Esophagus squamous epithelium (tissue), 5 donors: Measurements from ENCODE around the gene CLCF1. TPM values are rescaled to one million over a fixed set of nuclear protein-coding genes. Genes with fewer than 3 reads are reported as not detected.

Source experiments
- DNase-seq: peaks from one replicate; lab custom pipeline; 2025; lab: John Stamatoyannopoulos, UW
- H3K27ac ChIP-seq, 4 donors: fragments of 200-600 bp; sonication (generic); one replicate each; pipeline ENCODE4 v1.5.1; 2016 to 2019; ENCODE audit warnings: mild to moderate bottlenecking in 1 of 4
- H3K27me3 ChIP-seq, 4 donors: fragments of 200-600 bp; sonication (generic); 1 replicate in 3 of 4; 2 replicates in 1 of 4; pipeline versions ENCODE4 v1.5.1 to v1.6.0; 2017 to 2021; ENCODE audit warnings: antibody characterized with exemption in 1 of 4
- H3K36me3 ChIP-seq, 3 donors: fragments of 200-600 bp; sonication (generic); one replicate each; pipeline ENCODE4 v1.5.1; 2016 to 2019
- H3K4me1 ChIP-seq, 3 donors: fragments of 200-600 bp; sonication (generic); one replicate each; pipeline ENCODE4 v1.5.1; 2017 to 2019
- H3K4me3 ChIP-seq, 4 donors: fragments of 200-600 bp; sonication (generic); 1 replicate in 3 of 4; 2 replicates in 1 of 4; pipeline ENCODE4 v1.5.1; 2016 to 2019; ENCODE audit warnings: mild to moderate bottlenecking in 2 of 4, moderate library complexity in 1 of 4
- H3K9me3 ChIP-seq, 3 donors: fragments of 200-600 bp; sonication (generic); one replicate each; pipeline ENCODE4 v1.5.1; 2016 to 2019
- POLR2A ChIP-seq, 4 donors: fragments of 450-650 bp; IDR thresholded peaks; one replicate each; pipeline ENCODE4 v1.6.1; 2017; ENCODE audit warnings: antibody characterized with exemption in 4 of 4, mild to moderate bottlenecking in 4 of 4, moderate library complexity in 3 of 4
- WGBS, 2 donors: methylation state at CpG; one replicate each; pipeline ENCODE4 v1.1.5; 2018; 5-methylcytosine and 5-hydroxymethylcytosine counted together
- intact Hi-C: fragments of 100-400 bp; cut with DNase I; formaldehyde crosslinking; loops from one replicate; pipeline ENCODE4 v1.15.0; 2022
- total RNA-seq, 4 donors: library from RNA; depleted of rRNA; stranded (reverse); fragments of >200 nt; gene quantifications; one replicate each; pipeline ENCODE4 v1.1.0, GENCODE V29; 2016
- TF ChIP-seq, protein P1 (sequence below), 6 experiments: fragments of 450-650 bp in 4 of 6; fragments of 200-600 bp in 2 of 6; sonication (generic) in 2 of 6; IDR thresholded peaks; one replicate each; pipeline ENCODE4 v1.5.1; 2016 to 2019; ENCODE audit warnings: antibody characterized with exemption in 6 of 6, mild to moderate bottlenecking in 4 of 6, moderate library complexity in 4 of 6
- donor health status: DM: yes; HTN: yes; CAD: no.

The CLCF1 gene
- total RNA-seq, 4 donors from 2014 or later = 2.3 to 6.8 (median 2.7) TPM

DNA sequence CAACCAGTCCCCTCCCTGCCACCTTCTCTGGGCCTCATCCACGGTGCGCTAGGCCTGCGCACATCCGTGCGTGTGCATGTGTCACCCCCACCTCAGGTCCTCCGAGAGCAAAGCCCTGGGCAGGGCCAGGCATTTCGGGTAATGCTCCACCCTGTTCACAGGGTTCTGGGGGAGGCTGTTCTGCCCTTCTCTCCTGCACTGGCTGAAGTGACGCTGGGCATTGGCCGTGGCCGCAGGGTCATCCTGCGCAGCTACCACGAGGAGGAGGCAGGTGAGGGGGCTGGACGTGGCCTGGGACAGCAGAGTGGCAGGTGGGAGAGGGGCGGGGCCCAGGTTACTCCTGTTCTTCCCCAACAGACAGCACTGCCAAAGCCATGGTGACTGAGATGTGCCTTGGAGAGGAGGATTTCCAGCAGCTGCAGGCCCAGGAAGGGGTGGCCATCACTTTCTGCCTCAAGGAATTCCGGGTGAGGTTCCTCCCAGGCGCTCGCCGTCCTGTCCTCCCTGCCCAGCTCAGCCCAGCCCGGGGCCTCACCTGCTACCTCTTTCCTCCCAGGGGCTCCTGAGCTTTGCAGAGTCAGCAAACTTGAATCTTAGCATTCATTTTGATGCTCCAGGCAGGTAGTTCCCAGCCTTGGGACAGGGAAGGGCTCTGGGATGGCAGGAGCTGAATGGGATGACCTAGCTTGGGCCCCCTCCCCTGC, 22.3 kb upstream of the CLCF1 start:
- Histone ChIP-seq H3K4me3 (no peak overlapping the region), H3K27me3 (no peaks in the 10 kb centered on the region), H3K4me1 (peaks cover 27 to 77% (median 33%) of the 10 kb centered on the region in 3 donors), H3K27ac (no peak overlapping the region), H3K9me3 (no peaks in the 10 kb centered on the region), H3K36me3 (peaks cover 27 to 74% (median 27%) of the 10 kb centered on the region in 3 donors)
- DNase-seq = no peak
- WGBS, 2 donors = 79 to 100% methylated on average over 1 to 17 of the region's 19 CpGs
- TF ChIP-seq, protein P1, sequence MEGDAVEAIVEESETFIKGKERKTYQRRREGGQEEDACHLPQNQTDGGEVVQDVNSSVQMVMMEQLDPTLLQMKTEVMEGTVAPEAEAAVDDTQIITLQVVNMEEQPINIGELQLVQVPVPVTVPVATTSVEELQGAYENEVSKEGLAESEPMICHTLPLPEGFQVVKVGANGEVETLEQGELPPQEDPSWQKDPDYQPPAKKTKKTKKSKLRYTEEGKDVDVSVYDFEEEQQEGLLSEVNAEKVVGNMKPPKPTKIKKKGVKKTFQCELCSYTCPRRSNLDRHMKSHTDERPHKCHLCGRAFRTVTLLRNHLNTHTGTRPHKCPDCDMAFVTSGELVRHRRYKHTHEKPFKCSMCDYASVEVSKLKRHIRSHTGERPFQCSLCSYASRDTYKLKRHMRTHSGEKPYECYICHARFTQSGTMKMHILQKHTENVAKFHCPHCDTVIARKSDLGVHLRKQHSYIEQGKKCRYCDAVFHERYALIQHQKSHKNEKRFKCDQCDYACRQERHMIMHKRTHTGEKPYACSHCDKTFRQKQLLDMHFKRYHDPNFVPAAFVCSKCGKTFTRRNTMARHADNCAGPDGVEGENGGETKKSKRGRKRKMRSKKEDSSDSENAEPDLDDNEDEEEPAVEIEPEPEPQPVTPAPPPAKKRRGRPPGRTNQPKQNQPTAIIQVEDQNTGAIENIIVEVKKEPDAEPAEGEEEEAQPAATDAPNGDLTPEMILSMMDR (IDR thresholded peaks at IDR 0.05) = no peak
- TF ChIP-seq POLR2A (IDR thresholded peaks at IDR 0.05) = no peak
- intact Hi-C loops = no loop called here

DNA sequence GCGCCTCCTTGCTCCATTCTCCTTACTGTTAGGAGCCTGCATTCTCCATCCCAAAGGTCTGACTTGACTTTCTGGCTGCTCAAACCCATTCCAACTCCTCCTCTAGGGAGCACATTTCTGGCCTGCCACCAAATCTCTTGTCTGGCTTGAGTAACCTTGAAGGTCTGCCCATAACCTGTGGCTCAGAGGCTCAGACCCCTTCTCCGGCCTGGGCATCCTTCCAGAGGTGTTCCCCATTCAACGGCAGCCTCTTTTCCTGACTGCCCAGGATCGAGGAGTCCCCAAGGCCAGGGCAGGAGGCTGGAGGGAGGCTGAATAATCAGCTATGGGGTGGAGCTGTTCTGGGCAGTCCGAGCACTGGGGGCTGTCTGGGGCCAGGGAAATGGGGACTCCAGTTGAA, 20.6 kb upstream of the CLCF1 start:
- WGBS, 2 donors = 73 to 85% methylated on average over 3 to 4 of the region's 5 CpGs
- H3K4me1 ChIP-seq = peaks cover 18 to 73% (median 23%) of the 10 kb centered on the region in 3 donors
- H3K9me3 ChIP-seq = no peaks in the 10 kb centered on the region
- intact Hi-C loops = no loop called here
- H3K27ac ChIP-seq = no peak overlapping the region
- no peak overlapping the region for H3K4me3 ChIP-seq
- peaks cover 19 to 57% (median 27%) of the 10 kb centered on the region in 3 donors for H3K36me3 ChIP-seq
- H3K27me3 ChIP-seq = no peaks in the 10 kb centered on the region
- TF ChIP-seq, protein P1 (IDR thresholded peaks at IDR 0.05) = no peak
- TF ChIP-seq POLR2A (IDR thresholded peaks at IDR 0.05) = no peak
- no peak for DNase-seq

DNA sequence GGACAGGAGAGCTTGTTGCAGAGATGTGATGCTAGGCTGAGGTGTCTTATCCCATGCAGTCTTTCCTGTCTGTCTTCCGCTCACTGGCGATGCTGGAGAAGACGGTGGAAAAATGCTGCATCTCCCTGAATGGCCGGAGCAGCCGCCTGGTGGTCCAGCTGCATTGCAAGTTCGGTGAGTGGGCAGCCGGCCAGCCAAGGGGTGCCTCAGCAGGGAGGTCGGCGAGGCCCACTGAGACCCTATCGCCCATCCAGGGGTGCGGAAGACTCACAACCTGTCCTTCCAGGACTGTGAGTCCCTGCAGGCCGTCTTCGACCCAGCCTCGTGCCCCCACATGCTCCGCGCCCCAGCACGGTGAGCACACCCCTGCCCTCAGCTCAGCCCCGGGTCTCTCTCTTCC, 20.0 kb upstream of the CLCF1 start:
- intact Hi-C loops = no loop called here
- Histone ChIP-seq H3K4me1 (peaks cover 18 to 67% (median 23%) of the 10 kb centered on the region in 3 donors), H3K27me3 (no peaks in the 10 kb centered on the region), H3K9me3 (no peaks in the 10 kb centered on the region), H3K36me3 (peaks cover 13 to 51% (median 24%) of the 10 kb centered on the region in 3 donors), H3K4me3 (no peak overlapping the region), H3K27ac (no peak overlapping the region)
- 83 to 88% methylated on average over 10 of the region's 18 CpGs for WGBS, 2 donors
- no peak for DNase-seq
- TF ChIP-seq, protein P1 (IDR thresholded peaks at IDR 0.05) = no peak
- TF ChIP-seq POLR2A (IDR thresholded peaks at IDR 0.05) = no peak

DNA sequence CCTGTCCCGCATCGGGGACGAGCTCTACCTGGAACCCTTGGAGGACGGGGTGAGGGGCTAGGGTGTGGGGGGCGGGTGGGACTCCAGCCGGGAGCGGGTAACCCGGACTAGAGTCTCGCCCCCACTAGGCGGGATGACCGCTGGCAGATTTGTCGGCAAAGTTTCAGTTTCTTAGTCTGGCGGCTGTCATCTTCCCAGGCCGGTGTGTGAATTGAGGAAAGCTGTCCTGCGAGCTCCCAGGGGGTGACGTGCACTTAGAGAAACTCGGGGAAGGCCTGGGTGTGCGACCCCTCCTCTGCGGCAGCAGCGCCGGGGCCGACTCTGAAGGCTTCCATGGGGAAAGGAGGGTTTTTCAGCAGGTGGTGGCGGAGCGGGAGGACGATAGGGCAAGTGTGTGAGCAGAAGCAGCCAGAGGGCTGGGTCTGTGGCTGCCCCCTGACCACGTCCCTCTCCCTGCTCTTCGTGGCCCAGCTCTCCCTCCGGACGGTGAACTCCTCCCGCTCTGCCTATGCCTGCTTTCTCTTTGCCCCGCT, 18.9 kb upstream of the CLCF1 start:
- Histone ChIP-seq H3K9me3 (no peaks in the 10 kb centered on the region), H3K4me1 (peaks cover 18 to 55% (median 21%) of the 10 kb centered on the region in 3 donors), H3K27me3 (no peaks in the 10 kb centered on the region), H3K27ac (peak overlapping the region; percentile 80 to 93 (median 92)), H3K4me3 (peak overlapping the region; percentile 67 to 96 (median 86)), H3K36me3 (peaks cover 4 to 39% (median 12%) of the 10 kb centered on the region in 3 donors)
- TF ChIP-seq, protein P1 (IDR thresholded peaks at IDR 0.05) = no peak
- no peak for TF ChIP-seq POLR2A (IDR thresholded peaks at IDR 0.05)
- 4 to 16% methylated on average over 9 to 18 of the region's 31 CpGs for WGBS, 2 donors
- DNase-seq = no peak
- intact Hi-C loops = no loop called here
